Heart left ventricle (tissue), 16 donors: ENCODE results near the gene ABCA13. TPM values are rescaled to one million over a fixed set of nuclear protein-coding genes. Genes with fewer than 3 reads are reported as not detected.

Source experiments
- ATAC-seq, 4 donors: fragments of 200-7000 bp; cut with Tn5 transposase; one replicate each; pipeline ENCODE4 v1.9.1; 2020 to 2022; ENCODE audit warnings: moderate library complexity in 4 of 4, mild to moderate bottlenecking in 3 of 4, moderate number of reproducible peaks in 1 of 4
- DNase-seq, 5 donors: peaks; one replicate each; pipeline ENCODE4 v3.0.0-alpha.2; 2020
- H3K27ac ChIP-seq, 12 donors: fragments of 200-600 bp; sonication (generic) in 4 of 12; one replicate each; pipeline versions ENCODE4 v1.5.0 to v1.8.0; 2016 to 2022; ENCODE audit warnings: mild to moderate bottlenecking in 2 of 12
- H3K27me3 ChIP-seq, 9 donors: fragments of 200-600 bp; sonication (generic) in 2 of 9; one replicate each; pipeline versions ENCODE4 v1.5.1 to v1.8.0; 2016 to 2022; ENCODE audit warnings: mild to moderate bottlenecking in 3 of 9
- H3K36me3 ChIP-seq, 9 donors: fragments of 200-600 bp; sonication (generic) in 2 of 9; one replicate each; pipeline versions ENCODE4 v1.5.0 to v1.8.0; 2018 to 2022; ENCODE audit warnings: mild to moderate bottlenecking in 2 of 9
- H3K4me1 ChIP-seq, 12 donors: fragments of 200-600 bp; sonication (generic) in 4 of 12; one replicate each; pipeline versions ENCODE4 v1.5.0 to v1.8.0; 2016 to 2022; ENCODE audit warnings: mild to moderate bottlenecking in 3 of 12
- H3K4me3 ChIP-seq, 12 donors: fragments of 200-600 bp; sonication (generic) in 4 of 12; one replicate each; pipeline versions ENCODE4 v1.5.0 to v1.8.0; 2017 to 2022; ENCODE audit warnings: mild to moderate bottlenecking in 9 of 12, moderate library complexity in 4 of 12
- H3K9me3 ChIP-seq, 12 donors: fragments of 200-600 bp; sonication (generic) in 4 of 12; one replicate each; pipeline versions ENCODE4 v1.5.0 to v1.8.0; 2016 to 2022; ENCODE audit warnings: mild to moderate bottlenecking in 1 of 12
- CTCF ChIP-seq, 12 donors: fragments of 200-600 bp; sonication (generic) in 4 of 12; IDR thresholded peaks; one replicate each; pipeline versions ENCODE4 v1.5.0 to v1.8.0; 2018 to 2022; ENCODE audit warnings: antibody characterized with exemption in 12 of 12, mild to moderate bottlenecking in 5 of 12
- POLR2A ChIP-seq, 2 donors: fragments of 450-650 bp; IDR thresholded peaks; one replicate each; pipeline ENCODE4 v1.6.1; 2017; ENCODE audit warnings: antibody characterized with exemption in 2 of 2, mild to moderate bottlenecking in 2 of 2, moderate library complexity in 2 of 2
- WGBS, 4 donors: extraction: QIAGEN DNeasy Blood & Tissue Kit in 2 of 4; methylation state at CpG; one replicate each; pipeline versions ENCODE4 v1.1.5 to v1.1.7; 2013 to 2018; 5-methylcytosine and 5-hydroxymethylcytosine counted together
- intact Hi-C, 10 donors: fragments of 100-400 bp; cut with DNase I; formaldehyde crosslinking; loops; one replicate each; pipeline versions ENCODE4 v1.11.1 to v1.14.2; 2022
- polyA plus RNA-seq, 2 donors: library from polyadenylated mRNA; stranded (reverse); fragments of 200-250 nt; gene quantifications; one replicate each; pipeline ENCODE4 v1.2.3, GENCODE V29; 2013
- total RNA-seq, 9 donors: library from RNA; depleted of rRNA in 2 of 9; stranded (reverse); fragments of >200 nt in 2 of 9; fragmentation: NEBNext Ultra II Directional in 3 of 9; extraction: Animal tissue kit (Norgen Biotek cat#: 25700) in 3 of 9; gene quantifications; one replicate each; pipeline versions ENCODE4 v1.1.0 to v1.2.4, GENCODE V29; 2016 to 2023
- donor health status: ischemic (EF 13 %, LVEDD 7.1; RV severe dilation, severe dysfunction).
- donor health status: healthy with polysubstance abuse.
- donor health status: DM: no; HTN: yes; CAD: no.
- donor health status: DM: no; HTN: no; CAD: no.
- donor health status: ischemic (EF 25% LVEDD 6.9; RV normal size, moderate dysfunction).
- donor health status: ischemic (EF 25% LVEDD 5.7; RV mildly dilated, moderate dysfunction).
- donor health status: healthy.
- donor health status: DM: yes; HTN: yes; CAD: no.
- donor health status: ischemic (EF 35%, LVEDD 5.7; RV mildly dilated, moderate dysfunction).
- donor health status: nonischemic (EF 11% LVEDD 7.7; RV severe dilation, severe dysfunction).
- donor health status: DM: yes; HTN: yes; CAD: no.
- donor health status: PGD.
- donor health status: ischemic (EF 29% LVEDD 5.4; RV normal size, mild dysfunction).
- donor health status: nonischemic (EF 23%, LVEDD 6.1; RV moderate dilation, normal function).

Gene ABCA13
- total and polyA plus RNA-seq, 11 donors = 0.01 to 0.29 (median 0.07) TPM; not detected in 3

GRCh38 chr7:48426331-48426965 lies 255.2 kb downstream of the ABCA13 start:
- no peak for DNase-seq
- Histone ChIP-seq H3K9me3 (no peaks in the 10 kb centered on the region), H3K27me3 (no peaks in the 10 kb centered on the region), H3K27ac (no peak overlapping the region), H3K4me1 (no peaks in the 10 kb centered on the region), H3K4me3 (no peak overlapping the region), H3K36me3 (no peaks in the 10 kb centered on the region)
- TF ChIP-seq POLR2A (IDR thresholded peaks at IDR 0.05) (no peak), CTCF (IDR thresholded peaks at IDR 0.05) (no peak)
- intact Hi-C loops = loop anchor here in 5 of 10 donors (2.0 to 10.0 kb wide), 3 partner anchors 448 to 451 kb away; no protein-coding TSS in a partner anchor
- ATAC-seq = no peak
- WGBS, 4 donors = 74 to 88% (median 82%) methylated on average over 6 of the region's 6 CpGs

GRCh38 chr7:48426966-48427555 lies 255.8 kb downstream of the ABCA13 start:
- no peaks in the 10 kb centered on the region for H3K4me1 ChIP-seq
- intact Hi-C loops = loop anchor here in 5 of 10 donors (2.0 to 10.0 kb wide), 3 partner anchors 448 to 450 kb away; no protein-coding TSS in a partner anchor
- ATAC-seq (no peak), DNase-seq (no peak)
- no peaks in the 10 kb centered on the region for H3K9me3 ChIP-seq
- no peak overlapping the region for H3K4me3 ChIP-seq
- no peak overlapping the region for H3K27ac ChIP-seq
- no peaks in the 10 kb centered on the region for H3K27me3 ChIP-seq
- no peaks in the 10 kb centered on the region for H3K36me3 ChIP-seq
- 76 to 88% (median 83%) methylated on average over 5 of the region's 5 CpGs for WGBS, 4 donors
- TF ChIP-seq POLR2A (IDR thresholded peaks at IDR 0.05) = no peak
- TF ChIP-seq CTCF (IDR thresholded peaks at IDR 0.05) = no peak

- no peak for TF ChIP-seq CTCF (IDR thresholded peaks at IDR 0.05)
- TF ChIP-seq POLR2A (IDR thresholded peaks at IDR 0.05) = no peak
- no peak overlapping the region for H3K27ac ChIP-seq
- DNase-seq = no peak
- H3K4me3 ChIP-seq = no peak overlapping the region
- no peaks in the 10 kb centered on the region for H3K9me3 ChIP-seq
- no peaks in the 10 kb centered on the region for H3K36me3 ChIP-seq
- intact Hi-C loops = loop anchor here in 5 of 10 donors (2.0 to 10.0 kb wide), 3 partner anchors 447 to 450 kb away; no protein-coding TSS in a partner anchor
- no peak for ATAC-seq
- no peaks in the 10 kb centered on the region for H3K27me3 ChIP-seq
- WGBS, 4 donors = 82 to 86% (median 84%) methylated on average over 5 of the region's 5 CpGs
- no peaks in the 10 kb centered on the region for H3K4me1 ChIP-seq
Measured at GRCh38 chr7:48427671-48428070, 256.4 kb downstream of the ABCA13 start.

GRCh38 chr7:48428091-48428684 lies 256.9 kb downstream of the ABCA13 start:
- ATAC-seq (no peak), DNase-seq (no peak)
- Histone ChIP-seq H3K9me3 (no peaks in the 10 kb centered on the region), H3K36me3 (no peaks in the 10 kb centered on the region), H3K4me3 (no peak overlapping the region), H3K27me3 (no peaks in the 10 kb centered on the region), H3K27ac (no peak overlapping the region), H3K4me1 (no peaks in the 10 kb centered on the region)
- WGBS, 4 donors = 62 to 75% (median 69%) methylated on average over 3 of the region's 3 CpGs
- intact Hi-C loops = loop anchor here in 4 of 10 donors (5.0 to 10.0 kb wide), 2 partner anchors 447 to 449 kb away; no protein-coding TSS in a partner anchor
- TF ChIP-seq POLR2A (IDR thresholded peaks at IDR 0.05) (no peak), CTCF (IDR thresholded peaks at IDR 0.05) (no peak)
